CD4-positive, alpha-beta memory T cell (primary cell): ENCODE measurements around the gene NGF. TPM values are rescaled to one million over a fixed set of nuclear protein-coding genes. Genes with fewer than 3 reads are reported as not detected.
A peak's percentile ranks its signal among the peaks of the same experiment; 100 is the strongest.

Source experiments
- CTCF ChIA-PET: fragments of 350-600 bp; sonication (Branson Sonifier 250); formaldehyde crosslinking; loops from one replicate; lab custom pipeline; 2021; ENCODE audit warnings: inconsistent platforms; ENCODE audit not compliant: partially characterized antibody; lab: Charles Lee
- POLR2A ChIA-PET: fragments of 350-600 bp; sonication (Branson Sonifier 250); formaldehyde crosslinking; loops from one replicate; lab custom pipeline; 2021; ENCODE audit not compliant: partially characterized antibody; lab: Charles Lee
- DNase-seq, 5 donors: peaks; one replicate each; pipeline versions ENCODE4 v3.0.0 to v3.0.0-alpha.2; 2020 to 2022; ENCODE audit warnings: mixed read lengths in 1 of 5
- H3K27ac ChIP-seq: one replicate; pipeline ENCODE4 v1.7.0; 2013; ENCODE audit warnings: low read depth, low read length
- H3K27me3 ChIP-seq: 2 replicates; pipeline ENCODE4 v1.7.0; 2013; ENCODE audit warnings: mild to moderate bottlenecking, low read length, moderate library complexity; ENCODE audit not compliant: insufficient read depth
- H3K36me3 ChIP-seq: 2 replicates; pipeline ENCODE4 v1.7.0; 2013; ENCODE audit warnings: mild to moderate bottlenecking, low read length, moderate library complexity; ENCODE audit not compliant: insufficient read depth
- H3K4me1 ChIP-seq: 2 replicates; pipeline ENCODE4 v1.7.0; 2013; ENCODE audit warnings: mild to moderate bottlenecking, low read length, moderate library complexity; ENCODE audit not compliant: insufficient read depth
- H3K4me3 ChIP-seq, 2 donors: one replicate each; pipeline ENCODE4 v1.7.0; 2013; ENCODE audit warnings: low read length in 2 of 2, mild to moderate bottlenecking in 1 of 2
- H3K9me3 ChIP-seq, 2 donors: one replicate each; pipeline ENCODE4 v1.7.0; 2013; ENCODE audit warnings: low read length in 2 of 2, control low read depth in 1 of 2; ENCODE audit not compliant: control insufficient read depth in 1 of 2
- H3K27ac Mint-ChIP-seq, 7 donors: one replicate each; pipeline ENCODE4 v1.8.0; 2020 to 2021; ENCODE audit warnings: mixed read lengths in 7 of 7, mild to moderate bottlenecking in 6 of 7, inconsistent platforms in 3 of 7, moderate library complexity in 3 of 7
- H3K27me3 Mint-ChIP-seq, 2 donors: one replicate each; pipeline ENCODE4 v1.8.0; 2020 to 2021; ENCODE audit warnings: mixed read lengths in 2 of 2
- H3K36me3 Mint-ChIP-seq, 2 donors: one replicate each; pipeline ENCODE4 v1.8.0; 2020 to 2021; ENCODE audit warnings: mixed read lengths in 2 of 2, inconsistent platforms in 1 of 2, mild to moderate bottlenecking in 1 of 2
- H3K4me1 Mint-ChIP-seq, 4 donors: one replicate each; pipeline ENCODE4 v1.8.0; 2020 to 2021; ENCODE audit warnings: mixed read lengths in 4 of 4, mild to moderate bottlenecking in 1 of 4
- H3K4me3 Mint-ChIP-seq, 8 donors: one replicate each; pipeline ENCODE4 v1.8.0; 2020 to 2021; ENCODE audit warnings: mixed read lengths in 8 of 8, mild to moderate bottlenecking in 7 of 8, moderate library complexity in 6 of 8, inconsistent platforms in 3 of 8
- H3K9me3 Mint-ChIP-seq, 8 donors: one replicate each; pipeline ENCODE4 v1.8.0; 2020 to 2021; ENCODE audit warnings: mixed read lengths in 8 of 8, mild to moderate bottlenecking in 5 of 8, inconsistent platforms in 3 of 8, moderate library complexity in 1 of 8
- intact Hi-C: fragments of 100-400 bp; cut with micrococcal nuclease; formaldehyde crosslinking; loops from one replicate; pipeline ENCODE4 v1.15.1; 2023
- polyA plus RNA-seq, 2 donors: library from polyadenylated mRNA; unstranded; fragments of 300-500 nt; fragmentation: Illumina TruSeq; gene quantifications; one replicate each; pipeline ENCODE4 v1.2.3, GENCODE V29; 2021
- total RNA-seq, 2 experiments: library from RNA; stranded (reverse); gene quantifications; one replicate each; pipeline ENCODE4 v1.2.3, GENCODE V29; 2021

The NGF gene
- total and polyA plus RNA-seq, 4 experiments from 2014 or later = not detected

GRCh38 chr1:115251340-115251748 is 86.7 kb downstream of the NGF start:
- no peak overlapping the region for H3K4me3 Mint-ChIP-seq
- ChIA-PET CTCF (no interaction called here), POLR2A (no interaction called here)
- H3K27ac ChIP-seq = no peak overlapping the region
- H3K36me3 ChIP-seq = no peaks in the 10 kb centered on the region
- H3K9me3 Mint-ChIP-seq = peaks cover 2 to 17% (median 7%) of the 10 kb centered on the region in 8 donors
- H3K4me1 Mint-ChIP-seq = no peaks in the 10 kb centered on the region
- no peak for DNase-seq
- no peaks in the 10 kb centered on the region for H3K36me3 Mint-ChIP-seq
- no peak overlapping the region for H3K4me3 ChIP-seq
- H3K27me3 Mint-ChIP-seq = peaks cover 3 to 12% of the 10 kb centered on the region in 2 donors
- H3K4me1 ChIP-seq = no peaks in the 10 kb centered on the region
- H3K9me3 ChIP-seq = no peaks in the 10 kb centered on the region
- H3K27ac Mint-ChIP-seq = no peak overlapping the region
- no peaks in the 10 kb centered on the region for H3K27me3 ChIP-seq
- intact Hi-C loops = no loop called here

- Histone ChIP-seq H3K27ac (no peak overlapping the region), H3K27me3 (peaks cover 5% of the 10 kb centered on the region), H3K36me3 (no peaks in the 10 kb centered on the region), H3K4me3 (no peak overlapping the region), H3K4me1 (no peaks in the 10 kb centered on the region), H3K9me3 (no peaks in the 10 kb centered on the region)
- ChIA-PET POLR2A (no interaction called here), CTCF (no interaction called here)
- H3K27me3 Mint-ChIP-seq = peaks cover 8 to 12% of the 10 kb centered on the region in 2 donors
- H3K4me1 Mint-ChIP-seq = no peaks in the 10 kb centered on the region
- H3K9me3 Mint-ChIP-seq = peaks cover 2 to 24% (median 11%) of the 10 kb centered on the region in 8 donors
- H3K4me3 Mint-ChIP-seq = no peak overlapping the region
- no peak overlapping the region for H3K27ac Mint-ChIP-seq
- no peaks in the 10 kb centered on the region for H3K36me3 Mint-ChIP-seq
- DNase-seq = no peak
- intact Hi-C loops = no loop called here
These were observed 91.5 kb downstream of the NGF start for GRCh38 chr1:115246526-115246925.

GRCh38 chr1:115245227-115245626 is 92.8 kb downstream of the NGF start:
- Histone ChIP-seq H3K27ac (no peak overlapping the region), H3K4me3 (no peak overlapping the region), H3K36me3 (no peaks in the 10 kb centered on the region), H3K27me3 (peaks cover 5% of the 10 kb centered on the region), H3K4me1 (no peaks in the 10 kb centered on the region), H3K9me3 (no peaks in the 10 kb centered on the region)
- no peak overlapping the region for H3K27ac Mint-ChIP-seq
- no peak overlapping the region for H3K4me3 Mint-ChIP-seq
- no peak for DNase-seq
- POLR2A ChIA-PET = no interaction called here
- no peaks in the 10 kb centered on the region for H3K36me3 Mint-ChIP-seq
- H3K4me1 Mint-ChIP-seq = no peaks in the 10 kb centered on the region
- H3K27me3 Mint-ChIP-seq = peaks cover 10 to 15% of the 10 kb centered on the region in 2 donors
- H3K9me3 Mint-ChIP-seq = peaks cover 2 to 22% (median 11%) of the 10 kb centered on the region in 8 donors
- CTCF ChIA-PET = no interaction called here
- intact Hi-C loops = no loop called here

- no peaks in the 10 kb centered on the region for H3K9me3 ChIP-seq
- no peak overlapping the region for H3K27ac Mint-ChIP-seq
- H3K4me3 ChIP-seq = no peak overlapping the region
- H3K36me3 Mint-ChIP-seq = no peaks in the 10 kb centered on the region
- H3K36me3 ChIP-seq = no peaks in the 10 kb centered on the region
- POLR2A ChIA-PET = no interaction called here
- H3K9me3 Mint-ChIP-seq = peaks cover 0 to 17% (median 3%) of the 10 kb centered on the region in 8 donors
- intact Hi-C loops = no loop called here
- H3K4me1 Mint-ChIP-seq = no peaks in the 10 kb centered on the region
- H3K27me3 Mint-ChIP-seq = peaks cover 11 to 15% of the 10 kb centered on the region in 2 donors
- CTCF ChIA-PET = no interaction called here
- H3K4me3 Mint-ChIP-seq = no peak overlapping the region
- no peak for DNase-seq
- no peaks in the 10 kb centered on the region for H3K4me1 ChIP-seq
- no peak overlapping the region for H3K27ac ChIP-seq
- H3K27me3 ChIP-seq = peaks cover 5% of the 10 kb centered on the region
These were observed 95.5 kb downstream of the NGF start for GRCh38 chr1:115242543-115242942.

DNA sequence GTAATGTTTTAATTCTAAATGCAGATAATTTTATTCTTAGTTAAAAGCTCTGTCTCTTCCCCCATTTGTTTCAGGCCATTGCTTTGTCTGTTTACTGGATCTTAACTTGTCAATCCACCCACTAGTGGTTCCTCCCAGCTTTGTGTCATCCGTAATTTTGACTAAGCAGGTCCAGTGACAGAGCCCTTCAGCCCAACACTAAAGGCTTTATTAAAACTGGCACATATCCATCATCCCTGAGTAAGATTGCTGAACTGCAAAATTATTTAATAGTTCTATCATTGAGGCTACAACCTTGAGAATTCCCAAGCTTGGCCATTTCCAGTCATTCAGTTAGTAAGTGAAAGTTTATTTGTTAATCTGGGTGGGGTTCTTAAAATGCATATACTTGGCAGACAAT is 96.7 kb downstream of the NGF start:
- ChIA-PET CTCF (no interaction called here), POLR2A (no interaction called here)
- H3K27me3 Mint-ChIP-seq = peaks cover 9 to 13% of the 10 kb centered on the region in 2 donors
- peaks cover 0 to 17% (median 2%) of the 10 kb centered on the region in 8 donors for H3K9me3 Mint-ChIP-seq
- H3K36me3 Mint-ChIP-seq = no peaks in the 10 kb centered on the region
- intact Hi-C loops = no loop called here
- no peaks in the 10 kb centered on the region for H3K4me1 Mint-ChIP-seq
- DNase-seq = no peak
- no peaks in the 10 kb centered on the region for H3K9me3 ChIP-seq
- H3K27ac Mint-ChIP-seq = no peak overlapping the region
- H3K27me3 ChIP-seq = peaks cover 5% of the 10 kb centered on the region
- H3K27ac ChIP-seq = no peak overlapping the region
- H3K36me3 ChIP-seq = no peaks in the 10 kb centered on the region
- no peaks in the 10 kb centered on the region for H3K4me1 ChIP-seq
- no peak overlapping the region for H3K4me3 Mint-ChIP-seq
- no peak overlapping the region for H3K4me3 ChIP-seq

GRCh38 chr1:115240297-115240696 is 97.8 kb downstream of the NGF start:
- no peak overlapping the region for H3K4me3 Mint-ChIP-seq

DNA sequence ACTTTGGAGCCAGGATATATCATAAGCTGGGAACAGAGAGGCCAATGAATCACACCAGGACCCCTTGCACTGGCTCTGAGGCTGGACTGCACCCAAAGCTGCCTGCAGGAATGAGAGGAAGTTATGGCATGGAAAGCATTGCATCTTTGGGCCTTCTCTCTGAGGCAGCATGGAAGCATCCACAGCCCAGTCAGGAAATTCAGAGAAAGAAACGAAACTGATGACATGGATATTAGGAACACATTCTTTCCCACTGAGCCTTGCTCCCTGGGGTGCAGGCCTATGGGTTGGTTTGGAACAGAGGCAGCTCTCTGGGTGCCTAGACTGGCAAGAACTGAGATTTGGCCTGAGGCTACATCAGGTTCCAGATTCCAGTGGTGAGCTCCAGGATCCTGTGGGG is 98.6 kb downstream of the NGF start:
- H3K27me3 ChIP-seq = peaks cover 5% of the 10 kb centered on the region
- Mint-ChIP-seq H3K27me3 (peaks cover 9 to 13% of the 10 kb centered on the region in 2 donors), H3K4me1 (no peaks in the 10 kb centered on the region), H3K9me3 (peaks cover 0 to 12% (median 2%) of the 10 kb centered on the region in 8 donors), H3K4me3 (peak overlapping the region in 1 of 8 donors; percentile 12), H3K27ac (no peak overlapping the region), H3K36me3 (no peaks in the 10 kb centered on the region)
- no peak overlapping the region for H3K27ac ChIP-seq
- CTCF ChIA-PET = no interaction called here
- H3K4me3 ChIP-seq = no peak overlapping the region
- H3K9me3 ChIP-seq = no peaks in the 10 kb centered on the region
- no peaks in the 10 kb centered on the region for H3K4me1 ChIP-seq
- DNase-seq = no peak
- intact Hi-C loops = no loop called here
- POLR2A ChIA-PET = no interaction called here
- no peaks in the 10 kb centered on the region for H3K36me3 ChIP-seq

More at GRCh38 chr1:115240297-115240696, 97.8 kb downstream of the NGF start:
- H3K36me3 Mint-ChIP-seq = no peaks in the 10 kb centered on the region
- H3K4me1 Mint-ChIP-seq = no peaks in the 10 kb centered on the region
- peaks cover 0 to 17% (median 2%) of the 10 kb centered on the region in 8 donors for H3K9me3 Mint-ChIP-seq
- intact Hi-C loops = no loop called here
- no peak for DNase-seq
- peaks cover 5% of the 10 kb centered on the region for H3K27me3 ChIP-seq
- H3K36me3 ChIP-seq = no peaks in the 10 kb centered on the region
- CTCF ChIA-PET = no interaction called here
- H3K27me3 Mint-ChIP-seq = peaks cover 9 to 13% of the 10 kb centered on the region in 2 donors
- POLR2A ChIA-PET = no interaction called here
- H3K9me3 ChIP-seq = no peaks in the 10 kb centered on the region
- no peaks in the 10 kb centered on the region for H3K4me1 ChIP-seq
- no peak overlapping the region for H3K4me3 ChIP-seq
- H3K27ac ChIP-seq = no peak overlapping the region
- H3K27ac Mint-ChIP-seq = no peak overlapping the region

GRCh38 chr1:115239148-115239422 is 99.0 kb downstream of the NGF start:
- ChIA-PET CTCF (no interaction called here), POLR2A (no interaction called here)
- H3K9me3 Mint-ChIP-seq = peaks cover 0 to 9% (median 0%) of the 10 kb centered on the region in 8 donors
- H3K4me3 ChIP-seq = no peak overlapping the region
- no peaks in the 10 kb centered on the region for H3K36me3 Mint-ChIP-seq
- peaks cover 9 to 13% of the 10 kb centered on the region in 2 donors for H3K27me3 Mint-ChIP-seq
- no peak for DNase-seq
- no peaks in the 10 kb centered on the region for H3K9me3 ChIP-seq
- H3K4me3 Mint-ChIP-seq = no peak overlapping the region
- no peaks in the 10 kb centered on the region for H3K36me3 ChIP-seq
- H3K4me1 ChIP-seq = no peaks in the 10 kb centered on the region
- no peak overlapping the region for H3K27ac Mint-ChIP-seq
- intact Hi-C loops = no loop called here
- peaks cover 5% of the 10 kb centered on the region for H3K27me3 ChIP-seq
- no peak overlapping the region for H3K27ac ChIP-seq
- H3K4me1 Mint-ChIP-seq = no peaks in the 10 kb centered on the region
